ENCODE data around the gene CNST. TPM values are rescaled to one million over a fixed set of nuclear protein-coding genes. Genes with fewer than 3 reads are reported as not detected.

CNST gene
- total RNA-seq, 1 experiment from 2014 or later = 20.6 TPM

GRCh38 chr1:246647513-246647912 lies 81.3 kb downstream of the CNST start:
- no peak for DNase-seq (ENCODE audit: low spot score)
- in situ Hi-C loops (cut with HindIII; ENCODE audit: low sequenced_read_pairs) = no loop called here

- in situ Hi-C loops (cut with HindIII; ENCODE audit: low sequenced_read_pairs) = no loop called here
- no peak for DNase-seq (ENCODE audit: low spot score)
These were observed 84.9 kb downstream of the CNST start for GRCh38 chr1:246651012-246651695.

- in situ Hi-C loops (cut with HindIII; ENCODE audit: low sequenced_read_pairs) = no loop called here
- DNase-seq (ENCODE audit: low spot score) = peak; percentile 44
These were observed 92.3 kb downstream of the CNST start for GRCh38 chr1:246658567-246658966.

GRCh38 chr1:246659594-246660140 lies 93.4 kb downstream of the CNST start:
- no peak for DNase-seq (ENCODE audit: low spot score)
- in situ Hi-C loops (cut with HindIII; ENCODE audit: low sequenced_read_pairs) = no loop called here

GRCh38 chr1:246661451-246661850 lies 95.2 kb downstream of the CNST start:
- in situ Hi-C loops (cut with HindIII; ENCODE audit: low sequenced_read_pairs) = no loop called here
- no peak for DNase-seq (ENCODE audit: low spot score)

GRCh38 chr1:246667773-246668172 lies 101.5 kb downstream of the CNST start:
- no peak for DNase-seq (ENCODE audit: low spot score)
- in situ Hi-C loops (cut with HindIII; ENCODE audit: low sequenced_read_pairs) = no loop called here

- no peak for DNase-seq (ENCODE audit: low spot score)
These were observed 103.4 kb downstream of the CNST start for GRCh38 chr1:246669659-246670058.

GRCh38 chr1:246674049-246674448 lies 107.8 kb downstream of the CNST start:
- no peak for DNase-seq (ENCODE audit: low spot score)
- in situ Hi-C loops (cut with HindIII; ENCODE audit: low sequenced_read_pairs) = no loop called here

More at GRCh38 chr1:246669659-246670058, 103.4 kb downstream of the CNST start:
- in situ Hi-C loops (cut with HindIII; ENCODE audit: low sequenced_read_pairs) = no loop called here

- in situ Hi-C loops (cut with HindIII; ENCODE audit: low sequenced_read_pairs) = no loop called here
- DNase-seq (ENCODE audit: low spot score) = no peak
These were observed 111.6 kb downstream of the CNST start for GRCh38 chr1:246677842-246678241.

- in situ Hi-C loops (cut with HindIII; ENCODE audit: low sequenced_read_pairs) = no loop called here
- peak; percentile 81 for DNase-seq (ENCODE audit: low spot score)
These were observed 112.8 kb downstream of the CNST start for GRCh38 chr1:246678816-246679793.

GRCh38 chr1:246679794-246680177 lies 113.5 kb downstream of the CNST start:
- in situ Hi-C loops (cut with HindIII; ENCODE audit: low sequenced_read_pairs) = no loop called here

GRCh38 chr1:246680190-246680589 lies 113.9 kb downstream of the CNST start:
- in situ Hi-C loops (cut with HindIII; ENCODE audit: low sequenced_read_pairs) = no loop called here

More at GRCh38 chr1:246679794-246680177, 113.5 kb downstream of the CNST start:
- DNase-seq (ENCODE audit: low spot score) = no peak

GRCh38 chr1:246680696-246681130 lies 114.5 kb downstream of the CNST start:
- in situ Hi-C loops (cut with HindIII; ENCODE audit: low sequenced_read_pairs) = no loop called here

More at GRCh38 chr1:246680190-246680589, 113.9 kb downstream of the CNST start:
- DNase-seq (ENCODE audit: low spot score) = no peak

GRCh38 chr1:246681900-246682895 lies 115.9 kb downstream of the CNST start:
- in situ Hi-C loops (cut with HindIII; ENCODE audit: low sequenced_read_pairs) = no loop called here
- no peak for DNase-seq (ENCODE audit: low spot score)

More at GRCh38 chr1:246680696-246681130, 114.5 kb downstream of the CNST start:
- peak; percentile 95 for DNase-seq (ENCODE audit: low spot score)

GRCh38 chr1:246683521-246683920 lies 117.3 kb downstream of the CNST start:
- in situ Hi-C loops (cut with HindIII; ENCODE audit: low sequenced_read_pairs) = no loop called here
- DNase-seq (ENCODE audit: low spot score) = no peak

GRCh38 chr1:246687002-246687401 lies 120.7 kb downstream of the CNST start:
- in situ Hi-C loops (cut with HindIII; ENCODE audit: low sequenced_read_pairs) = no loop called here
- DNase-seq (ENCODE audit: low spot score) = no peak

GRCh38 chr1:246689409-246690008 lies 123.3 kb downstream of the CNST start:
- in situ Hi-C loops (cut with HindIII; ENCODE audit: low sequenced_read_pairs) = no loop called here
- DNase-seq (ENCODE audit: low spot score) = peak; percentile 83

GRCh38 chr1:246690100-246690499 lies 123.8 kb downstream of the CNST start:
- in situ Hi-C loops (cut with HindIII; ENCODE audit: low sequenced_read_pairs) = no loop called here

More at GRCh38 chr1:246690100-246690499, 123.8 kb downstream of the CNST start:
- DNase-seq (ENCODE audit: low spot score) = no peak
